ENCODE results near the gene PEA15. TPM values are rescaled to one million over a fixed set of nuclear protein-coding genes. Genes with fewer than 3 reads are reported as not detected.

Gene PEA15
- total and polyA plus RNA-seq, 2 donors (not counting 1 experiment from before 2014, with no cell fraction given), result 108 to 871 TPM

GRCh38 chr1:160158031-160158430 is 47.2 kb upstream of the PEA15 start:
- Histone ChIP-seq H3K79me2 (ENCODE audit: control insufficient read depth, insufficient read depth, low read length) (no peaks in the 10 kb centered on the region), H3K27ac (ENCODE audit: insufficient read depth, low read length) (no peak overlapping the region), H2AFZ (ENCODE audit: low read length) (no peak overlapping the region), H3K9ac (ENCODE audit: insufficient read depth, low read length) (no peak overlapping the region), H3K9me3 (ENCODE audit: control insufficient read depth, insufficient read depth, low read depth, low read length) (no peaks in the 10 kb centered on the region), H3K36me3 (ENCODE audit: control insufficient read depth, insufficient read depth, low read length) (no peaks in the 10 kb centered on the region), H3K4me2 (ENCODE audit: extremely low read depth, insufficient read depth, low read length) (no peak overlapping the region), H4K20me1 (ENCODE audit: control insufficient read depth, extremely low read depth, insufficient read depth, low read length) (no peaks in the 10 kb centered on the region), H3K4me3 (replicated peaks in 1 of 4; ENCODE audit: control extremely low read depth in 1 of 4, insufficient read depth in 1 of 4, low read depth in 3 of 4, low read length in 4 of 4) (no peak overlapping the region), H3K27me3 (ENCODE audit: control insufficient read depth, insufficient read depth, low read length) (peaks cover 10% of the 10 kb centered on the region), H3K4me1 (ENCODE audit: control insufficient read depth, extremely low read depth, insufficient read depth, low read length) (no peaks in the 10 kb centered on the region)
- DNase-seq (ENCODE audit: low read depth in 2 of 2), result no peak
- TF ChIP-seq CTCF (conservative IDR thresholded peaks at IDR 0.05 in 1 of 2, IDR thresholded peaks at IDR 0.05 in 1 of 2; ENCODE audit: low read depth in 1 of 2, low read length in 2 of 2) (no peak), EZH2 (IDR thresholded peaks at IDR 0.05; ENCODE audit: low read length, missing control alignments) (no peak)

- H3K27ac ChIP-seq (ENCODE audit: insufficient read depth, low read length), result no peak overlapping the region
These were observed 46.6 kb upstream of the PEA15 start for GRCh38 chr1:160158534-160158933.

GRCh38 chr1:160159846-160160245 is 45.3 kb upstream of the PEA15 start:
- H3K36me3 ChIP-seq (ENCODE audit: control insufficient read depth, insufficient read depth, low read length), result no peaks in the 10 kb centered on the region
- no peak overlapping the region for H3K27ac ChIP-seq (ENCODE audit: insufficient read depth, low read length)
- no peaks in the 10 kb centered on the region for H3K9me3 ChIP-seq (ENCODE audit: control insufficient read depth, insufficient read depth, low read depth, low read length)
- no peak overlapping the region for H3K4me3 ChIP-seq (replicated peaks in 1 of 4; ENCODE audit: control extremely low read depth in 1 of 4, insufficient read depth in 1 of 4, low read depth in 3 of 4, low read length in 4 of 4)
- H3K27me3 ChIP-seq (ENCODE audit: control insufficient read depth, insufficient read depth, low read length), result peaks cover 10% of the 10 kb centered on the region
- no peaks in the 10 kb centered on the region for H3K4me1 ChIP-seq (ENCODE audit: control insufficient read depth, extremely low read depth, insufficient read depth, low read length)
- no peak overlapping the region for H3K9ac ChIP-seq (ENCODE audit: insufficient read depth, low read length)
- no peak for DNase-seq (ENCODE audit: low read depth in 2 of 2)
- no peak overlapping the region for H3K4me2 ChIP-seq (ENCODE audit: extremely low read depth, insufficient read depth, low read length)
- H4K20me1 ChIP-seq (ENCODE audit: control insufficient read depth, extremely low read depth, insufficient read depth, low read length), result no peaks in the 10 kb centered on the region
- TF ChIP-seq EZH2 (IDR thresholded peaks at IDR 0.05; ENCODE audit: low read length, missing control alignments), result no peak
- no peak for TF ChIP-seq CTCF (conservative IDR thresholded peaks at IDR 0.05 in 1 of 2, IDR thresholded peaks at IDR 0.05 in 1 of 2; ENCODE audit: low read depth in 1 of 2, low read length in 2 of 2)
- H3K79me2 ChIP-seq (ENCODE audit: control insufficient read depth, insufficient read depth, low read length), result no peaks in the 10 kb centered on the region
- no peak overlapping the region for H2AFZ ChIP-seq (ENCODE audit: low read length)

More at GRCh38 chr1:160158534-160158933, 46.6 kb upstream of the PEA15 start:
- Histone ChIP-seq H3K4me2 (ENCODE audit: extremely low read depth, insufficient read depth, low read length) (no peak overlapping the region), H3K36me3 (ENCODE audit: control insufficient read depth, insufficient read depth, low read length) (no peaks in the 10 kb centered on the region), H3K4me3 (replicated peaks in 1 of 4; ENCODE audit: control extremely low read depth in 1 of 4, insufficient read depth in 1 of 4, low read depth in 3 of 4, low read length in 4 of 4) (no peak overlapping the region), H3K79me2 (ENCODE audit: control insufficient read depth, insufficient read depth, low read length) (no peaks in the 10 kb centered on the region), H3K9ac (ENCODE audit: insufficient read depth, low read length) (no peak overlapping the region), H4K20me1 (ENCODE audit: control insufficient read depth, extremely low read depth, insufficient read depth, low read length) (no peaks in the 10 kb centered on the region), H2AFZ (ENCODE audit: low read length) (no peak overlapping the region), H3K4me1 (ENCODE audit: control insufficient read depth, extremely low read depth, insufficient read depth, low read length) (no peaks in the 10 kb centered on the region), H3K9me3 (ENCODE audit: control insufficient read depth, insufficient read depth, low read depth, low read length) (no peaks in the 10 kb centered on the region), H3K27me3 (ENCODE audit: control insufficient read depth, insufficient read depth, low read length) (peaks cover 10% of the 10 kb centered on the region)
- no peak for DNase-seq (ENCODE audit: low read depth in 2 of 2)
- no peak for TF ChIP-seq CTCF (conservative IDR thresholded peaks at IDR 0.05 in 1 of 2, IDR thresholded peaks at IDR 0.05 in 1 of 2; ENCODE audit: low read depth in 1 of 2, low read length in 2 of 2)
- TF ChIP-seq EZH2 (IDR thresholded peaks at IDR 0.05; ENCODE audit: low read length, missing control alignments), result no peak
